ENCODE results near the gene OS9.

The OS9 gene

DNA sequence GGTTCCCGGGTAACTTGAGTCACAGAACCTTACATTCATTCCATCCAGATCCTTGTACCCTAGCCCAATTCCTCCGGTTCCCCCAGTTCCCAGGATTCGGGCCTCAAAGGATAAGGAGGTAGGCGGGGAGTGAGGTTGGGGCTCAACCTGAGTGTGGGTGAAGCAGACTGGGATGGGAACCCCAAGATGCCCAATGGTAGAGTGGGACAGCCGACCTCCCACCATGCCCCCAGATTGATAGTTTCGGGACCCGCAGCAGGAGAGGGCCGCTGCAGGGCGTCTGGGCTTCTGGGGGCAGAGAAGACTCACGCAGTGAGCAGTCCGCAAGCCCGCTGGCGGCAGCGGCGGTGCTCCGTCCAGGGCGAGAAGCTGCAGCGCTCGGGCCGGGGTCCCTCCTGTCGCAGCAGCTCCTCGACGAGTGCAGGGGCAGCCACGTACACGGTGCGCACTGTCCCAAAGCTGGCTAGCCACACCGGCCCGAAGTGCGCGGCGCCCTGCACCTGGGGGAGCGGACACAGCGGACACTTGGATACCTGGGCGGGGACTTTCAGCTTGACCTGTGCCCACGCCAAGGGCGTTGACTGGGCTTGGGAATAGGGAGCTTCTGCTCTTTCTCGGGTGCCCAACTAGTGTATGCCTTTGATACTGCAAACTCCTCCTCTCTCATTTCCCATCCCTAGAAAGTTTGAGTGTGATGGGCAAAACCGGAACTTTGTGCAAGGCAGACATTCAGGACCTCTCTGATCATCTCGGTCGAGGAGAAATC is 71.9 kb downstream of the OS9 start:
- CTCF ChIA-PET, result interaction anchor here (0.6 to 2.3 kb wide), 6 partner anchors 7 to 141 kb away, joined by 3 to 9 read pairs (median 4); partner anchors contain the start of gene TSFM
- TF ChIP-seq, protein P1, sequence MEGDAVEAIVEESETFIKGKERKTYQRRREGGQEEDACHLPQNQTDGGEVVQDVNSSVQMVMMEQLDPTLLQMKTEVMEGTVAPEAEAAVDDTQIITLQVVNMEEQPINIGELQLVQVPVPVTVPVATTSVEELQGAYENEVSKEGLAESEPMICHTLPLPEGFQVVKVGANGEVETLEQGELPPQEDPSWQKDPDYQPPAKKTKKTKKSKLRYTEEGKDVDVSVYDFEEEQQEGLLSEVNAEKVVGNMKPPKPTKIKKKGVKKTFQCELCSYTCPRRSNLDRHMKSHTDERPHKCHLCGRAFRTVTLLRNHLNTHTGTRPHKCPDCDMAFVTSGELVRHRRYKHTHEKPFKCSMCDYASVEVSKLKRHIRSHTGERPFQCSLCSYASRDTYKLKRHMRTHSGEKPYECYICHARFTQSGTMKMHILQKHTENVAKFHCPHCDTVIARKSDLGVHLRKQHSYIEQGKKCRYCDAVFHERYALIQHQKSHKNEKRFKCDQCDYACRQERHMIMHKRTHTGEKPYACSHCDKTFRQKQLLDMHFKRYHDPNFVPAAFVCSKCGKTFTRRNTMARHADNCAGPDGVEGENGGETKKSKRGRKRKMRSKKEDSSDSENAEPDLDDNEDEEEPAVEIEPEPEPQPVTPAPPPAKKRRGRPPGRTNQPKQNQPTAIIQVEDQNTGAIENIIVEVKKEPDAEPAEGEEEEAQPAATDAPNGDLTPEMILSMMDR (conservative IDR thresholded peaks at IDR 0.05; ENCODE audit: low read depth), result no peak
- POLR2A ChIA-PET (ENCODE audit: low non-redundant PET), result no interaction called here

DNA sequence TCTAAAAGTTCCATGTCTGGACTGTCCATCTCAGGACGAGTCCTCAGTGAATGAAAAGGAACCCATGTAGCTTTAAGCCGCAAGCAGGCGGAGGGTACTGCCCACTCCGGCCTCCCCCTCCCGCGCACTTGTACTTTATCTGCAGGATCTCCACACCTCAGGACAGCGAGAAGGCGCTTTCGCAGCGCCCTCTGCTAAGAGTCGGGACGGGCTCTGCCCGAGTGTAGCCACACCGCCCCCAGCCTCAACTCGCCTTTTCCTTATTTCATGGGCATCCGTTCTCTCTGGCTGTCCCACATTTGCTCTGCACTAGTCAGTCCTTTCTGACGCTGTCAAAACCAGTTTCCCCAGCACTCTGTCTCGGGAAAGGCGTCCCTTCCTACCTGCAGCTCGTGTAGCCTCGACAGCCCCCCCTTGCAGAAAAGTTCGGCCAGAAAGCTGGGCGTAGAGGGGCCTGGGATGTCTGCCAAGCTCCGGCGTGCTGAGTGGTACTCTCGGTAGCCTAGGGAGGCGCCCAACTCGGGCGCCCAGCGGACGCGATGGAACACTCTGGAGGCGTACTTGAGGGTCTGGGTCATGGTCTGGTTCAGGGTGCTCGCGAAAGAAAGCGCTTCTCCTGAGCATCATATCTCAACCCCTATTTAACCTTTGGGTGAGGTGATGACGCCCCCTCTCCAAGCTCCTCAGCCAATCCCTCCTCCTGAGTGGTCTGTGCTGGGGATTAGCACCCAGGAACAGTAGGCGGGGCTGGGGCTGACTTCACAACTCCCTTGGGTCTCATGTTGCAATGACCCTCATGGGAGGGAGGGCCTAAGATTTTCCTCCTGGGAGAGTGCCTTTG is 72.8 kb downstream of the OS9 start, which contains the start of gene CYP27B1:
Gene CYP27B1 (minus strand): TSS at position 615 of the 841 bp plus-strand sequence. CDS start 37 bp downstream, at position 578.
- H3K27ac ChIP-seq, result peak within 1 kb of the TSS; percentile 89
- DNase-seq (ENCODE audit: low spot score), result peak; percentile 68
- CTCF ChIA-PET, result interaction anchor here (0.6 to 2.3 kb wide), 6 partner anchors 8 to 762 kb away, joined by 3 to 9 read pairs (median 4); partner anchors contain the start of gene TSFM

More for the DNA sequence above, 71.9 kb downstream of the OS9 start:
- DNase-seq (ENCODE audit: low spot score), result no peak
- H3K27ac ChIP-seq, result peak overlapping the region; percentile 89

DNA sequence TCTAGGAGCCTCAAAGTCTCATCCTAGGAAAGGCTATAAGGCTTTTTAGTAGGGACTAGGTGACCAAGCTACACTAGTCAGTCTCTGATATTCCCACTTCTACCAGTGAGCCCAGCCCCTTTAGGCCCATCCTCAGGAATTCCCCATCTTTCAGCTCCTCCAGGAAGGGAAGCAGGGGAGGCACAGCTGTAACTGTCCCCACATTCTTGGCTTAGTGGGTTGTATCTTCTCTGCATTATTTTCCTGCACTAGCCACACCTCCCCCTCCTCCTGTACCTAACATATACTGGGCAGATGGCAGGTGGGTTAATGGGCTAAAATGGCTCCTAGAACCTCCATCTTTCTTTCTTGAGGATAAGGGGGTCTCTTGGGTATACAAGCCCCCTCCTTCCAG is 73.4 kb downstream of the OS9 start:
- H3K27ac ChIP-seq, result peak overlapping the region; percentile 89
- POLR2A ChIA-PET (ENCODE audit: low non-redundant PET), result no interaction called here
- no peak for DNase-seq (ENCODE audit: low spot score)
- CTCF ChIA-PET, result interaction anchor here (0.6 to 2.3 kb wide), 3 partner anchors 9 to 761 kb away, joined by 3 to 9 read pairs (median 3); partner anchors contain the start of gene TSFM
- TF ChIP-seq, protein P1 (conservative IDR thresholded peaks at IDR 0.05; ENCODE audit: low read depth), result no peak

More for the DNA sequence above, 72.8 kb downstream of the OS9 start, which contains the start of gene CYP27B1:
- TF ChIP-seq, protein P1 (conservative IDR thresholded peaks at IDR 0.05; ENCODE audit: low read depth), result no peak
- POLR2A ChIA-PET (ENCODE audit: low non-redundant PET), result no interaction called here

DNA sequence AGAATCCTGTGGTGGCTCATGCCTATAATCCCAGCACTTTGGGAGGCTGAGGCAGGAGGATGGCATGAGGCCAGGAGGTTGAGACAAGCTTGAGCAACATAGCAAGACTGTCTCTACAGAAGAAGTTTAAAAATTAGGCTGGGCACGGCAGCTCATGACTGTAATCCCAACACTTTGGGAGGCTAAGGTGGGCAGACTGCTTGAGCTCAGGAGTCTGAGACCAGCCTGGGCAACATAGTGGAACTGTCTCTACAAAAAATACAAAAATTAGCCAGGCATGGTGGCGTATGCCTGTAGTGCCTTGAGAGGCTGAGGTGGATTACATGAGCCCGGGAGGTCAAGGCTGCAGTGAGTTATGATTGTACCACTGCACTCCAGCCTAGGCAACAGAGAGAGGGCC is 73.9 kb downstream of the OS9 start:
- TF ChIP-seq, protein P1 (conservative IDR thresholded peaks at IDR 0.05; ENCODE audit: low read depth), result no peak
- peak overlapping the region; percentile 89 for H3K27ac ChIP-seq
- DNase-seq (ENCODE audit: low spot score), result no peak
- CTCF ChIA-PET, result interaction anchor here (2.3 kb wide), 1 partner anchor 15 kb away, joined by 9 read pairs; the partner anchor contains the start of gene TSFM
- POLR2A ChIA-PET (ENCODE audit: low non-redundant PET), result no interaction called here

DNA sequence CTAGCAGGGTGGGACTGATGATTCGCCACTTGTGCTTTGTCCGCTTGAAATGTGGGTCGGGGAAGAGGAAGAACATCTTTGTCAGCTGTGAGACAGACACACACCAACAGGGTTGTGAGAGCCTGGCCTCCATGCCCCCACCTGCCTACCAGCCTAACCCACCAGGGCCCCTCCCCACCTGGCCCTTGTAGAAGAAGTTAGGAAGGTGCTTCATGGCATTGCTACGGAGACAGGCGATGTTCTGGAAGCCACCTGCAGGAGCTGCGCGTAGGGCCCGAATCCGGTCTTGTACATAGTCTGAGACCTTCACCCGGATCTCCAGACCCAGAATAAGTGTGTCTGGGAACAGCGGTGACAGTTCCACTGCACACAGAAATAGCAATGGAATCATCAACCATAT is 75.7 kb downstream of the OS9 start:
- TF ChIP-seq, protein P1 (conservative IDR thresholded peaks at IDR 0.05; ENCODE audit: low read depth), result no peak
- DNase-seq (ENCODE audit: low spot score), result no peak
- peak overlapping the region; percentile 18 for H3K27ac ChIP-seq
- CTCF ChIA-PET, result no interaction called here
- POLR2A ChIA-PET (ENCODE audit: low non-redundant PET), result no interaction called here

- no peak for DNase-seq (ENCODE audit: low spot score)
- POLR2A ChIA-PET (ENCODE audit: low non-redundant PET), result no interaction called here
- TF ChIP-seq, protein P1 (conservative IDR thresholded peaks at IDR 0.05; ENCODE audit: low read depth), result no peak
- CTCF ChIA-PET, result interaction anchor here (1.0 kb wide), 1 partner anchor 14 kb away, joined by 5 read pairs; no protein-coding TSS in a partner anchor
- H3K27ac ChIP-seq, result peak overlapping the region; percentile 96
These were observed 76.8 kb downstream of the OS9 start for GRCh38 chr12:57770734-57771133.

Measured in RWPE1 (cell line).